OCI-LY3 (cell line): Measurements from ENCODE around the gene AKNAD1.

Source experiments
- EZH2phosphoT487 ChIP-seq: fragments of 200-600 bp; shearing (Covaris generic); IDR thresholded peaks from 2 replicates; pipeline ENCODE4 v1.6.1; 2018; ENCODE audit warnings: antibody characterized with exemption, mixed run types, low read depth
- TF ChIP-seq, protein P1 (sequence below): fragments of 200-600, 300-600 bp; sonication (generic); IDR thresholded peaks from 2 replicates; pipeline ENCODE4 v1.5.1; 2014; ENCODE audit warnings: antibody characterized with exemption, low read length, low read depth

DNA sequence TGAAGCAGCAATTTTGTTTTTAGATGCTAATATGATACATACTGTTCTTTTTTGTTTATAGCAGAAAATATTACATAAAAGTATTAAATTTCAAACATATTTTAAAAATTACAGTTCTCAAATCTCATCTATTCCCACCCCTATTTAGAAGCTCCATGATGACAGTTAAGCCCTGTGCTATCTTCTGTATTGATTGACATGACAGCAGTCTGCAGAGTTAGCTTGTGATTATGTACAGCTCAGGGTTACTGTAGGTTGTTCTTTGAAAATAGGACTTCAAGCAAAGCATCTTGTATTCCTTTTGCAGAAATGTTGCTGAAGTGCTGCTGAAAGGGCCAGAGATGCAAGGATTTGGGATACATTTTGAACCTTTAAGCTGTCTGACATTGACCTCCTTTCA lies 28.1 kb upstream of the AKNAD1 start:
- TF ChIP-seq EZH2phosphoT487, result no peak
- TF ChIP-seq, protein P1, sequence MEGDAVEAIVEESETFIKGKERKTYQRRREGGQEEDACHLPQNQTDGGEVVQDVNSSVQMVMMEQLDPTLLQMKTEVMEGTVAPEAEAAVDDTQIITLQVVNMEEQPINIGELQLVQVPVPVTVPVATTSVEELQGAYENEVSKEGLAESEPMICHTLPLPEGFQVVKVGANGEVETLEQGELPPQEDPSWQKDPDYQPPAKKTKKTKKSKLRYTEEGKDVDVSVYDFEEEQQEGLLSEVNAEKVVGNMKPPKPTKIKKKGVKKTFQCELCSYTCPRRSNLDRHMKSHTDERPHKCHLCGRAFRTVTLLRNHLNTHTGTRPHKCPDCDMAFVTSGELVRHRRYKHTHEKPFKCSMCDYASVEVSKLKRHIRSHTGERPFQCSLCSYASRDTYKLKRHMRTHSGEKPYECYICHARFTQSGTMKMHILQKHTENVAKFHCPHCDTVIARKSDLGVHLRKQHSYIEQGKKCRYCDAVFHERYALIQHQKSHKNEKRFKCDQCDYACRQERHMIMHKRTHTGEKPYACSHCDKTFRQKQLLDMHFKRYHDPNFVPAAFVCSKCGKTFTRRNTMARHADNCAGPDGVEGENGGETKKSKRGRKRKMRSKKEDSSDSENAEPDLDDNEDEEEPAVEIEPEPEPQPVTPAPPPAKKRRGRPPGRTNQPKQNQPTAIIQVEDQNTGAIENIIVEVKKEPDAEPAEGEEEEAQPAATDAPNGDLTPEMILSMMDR, result no peak
